DOHH2 (cell line): ENCODE measurements around the gene RCVRN.

Source experiments
- CTCF ChIP-seq: fragments of 200-600 bp; sonication (generic); IDR thresholded peaks from one replicate; pipeline ENCODE4 v1.5.1; 2014; ENCODE audit warnings: antibody characterized with exemption, mild to moderate bottlenecking, low read depth, low read length; ENCODE audit not compliant: poor library complexity, severe bottlenecking
- EZH2phosphoT487 ChIP-seq: fragments of 200-600 bp; sonication (generic); IDR thresholded peaks from 2 replicates; pipeline ENCODE4 v1.6.1; 2017; ENCODE audit warnings: borderline replicate concordance, mild to moderate bottlenecking, antibody characterized with exemption, low read length, moderate library complexity, mixed read lengths

- TF ChIP-seq CTCF = no peak
- no peak for TF ChIP-seq EZH2phosphoT487
Measured at GRCh38 chr17:9850151-9850550, 54.9 kb downstream of the RCVRN start.
